Measurements from ENCODE around the gene FOXA2.

DNA sequence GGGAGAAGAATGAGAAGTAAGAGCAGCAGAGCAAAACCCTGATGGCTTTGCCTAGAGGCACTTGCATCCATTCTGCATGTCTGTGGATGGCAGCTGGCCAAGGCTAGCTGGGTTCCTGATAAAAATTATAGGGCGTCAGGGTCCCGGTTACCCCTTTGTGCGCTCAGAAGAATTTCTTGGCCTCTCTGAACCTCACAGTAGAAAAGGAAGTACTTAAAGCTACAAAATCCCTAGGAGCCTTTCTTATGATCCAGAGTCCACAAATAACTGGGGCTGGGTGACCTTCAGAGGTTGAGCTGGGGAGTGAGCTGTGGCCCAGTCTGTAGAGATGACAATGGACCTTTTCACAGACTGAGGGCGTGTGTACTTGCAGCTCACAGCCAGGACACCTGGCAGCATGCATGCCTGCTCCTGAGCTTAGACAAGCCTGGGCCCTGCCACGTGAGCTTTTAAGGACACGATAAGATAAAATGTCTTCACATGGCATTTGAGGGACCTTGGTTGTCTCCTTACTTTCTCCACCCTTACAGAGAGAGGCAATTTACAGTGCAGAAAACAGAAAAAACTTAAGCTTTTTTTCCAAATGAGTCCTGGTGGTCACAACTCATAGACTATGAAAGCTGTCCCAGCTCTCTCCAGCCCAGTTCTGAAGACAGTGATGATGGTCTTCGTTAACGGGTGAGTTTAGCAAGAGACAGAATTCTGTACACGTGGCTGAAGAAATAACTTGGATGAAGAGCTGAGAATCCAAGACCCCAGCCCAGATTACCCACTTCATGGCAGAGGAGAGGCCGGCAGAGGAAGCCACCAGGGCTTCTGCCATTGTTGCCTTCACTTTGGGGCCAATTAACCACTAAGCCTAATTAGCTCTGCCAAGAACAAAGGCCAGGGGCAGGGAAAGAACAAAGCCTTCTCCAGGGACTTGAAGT, 50.3 kb downstream of the FOXA2 start:
- TF ChIP-seq, protein P1, sequence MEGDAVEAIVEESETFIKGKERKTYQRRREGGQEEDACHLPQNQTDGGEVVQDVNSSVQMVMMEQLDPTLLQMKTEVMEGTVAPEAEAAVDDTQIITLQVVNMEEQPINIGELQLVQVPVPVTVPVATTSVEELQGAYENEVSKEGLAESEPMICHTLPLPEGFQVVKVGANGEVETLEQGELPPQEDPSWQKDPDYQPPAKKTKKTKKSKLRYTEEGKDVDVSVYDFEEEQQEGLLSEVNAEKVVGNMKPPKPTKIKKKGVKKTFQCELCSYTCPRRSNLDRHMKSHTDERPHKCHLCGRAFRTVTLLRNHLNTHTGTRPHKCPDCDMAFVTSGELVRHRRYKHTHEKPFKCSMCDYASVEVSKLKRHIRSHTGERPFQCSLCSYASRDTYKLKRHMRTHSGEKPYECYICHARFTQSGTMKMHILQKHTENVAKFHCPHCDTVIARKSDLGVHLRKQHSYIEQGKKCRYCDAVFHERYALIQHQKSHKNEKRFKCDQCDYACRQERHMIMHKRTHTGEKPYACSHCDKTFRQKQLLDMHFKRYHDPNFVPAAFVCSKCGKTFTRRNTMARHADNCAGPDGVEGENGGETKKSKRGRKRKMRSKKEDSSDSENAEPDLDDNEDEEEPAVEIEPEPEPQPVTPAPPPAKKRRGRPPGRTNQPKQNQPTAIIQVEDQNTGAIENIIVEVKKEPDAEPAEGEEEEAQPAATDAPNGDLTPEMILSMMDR (IDR thresholded peaks at IDR 0.05 in 8 of 11, conservative IDR thresholded peaks at IDR 0.05 in 3 of 11) = no peak
- no peak for TF ChIP-seq POLR2A (IDR thresholded peaks at IDR 0.05)

Measured in spleen (tissue), 7 donors.